ELF-1 (cell line): ENCODE data around the gene LMF1.

Source experiments
- DNase-seq: peaks from one replicate; pipeline ENCODE4 v3.0.0-alpha.2; 2016; ENCODE audit warnings: low read depth, low spot score

The LMF1 gene

GRCh38 chr16:814974-815373, 155.8 kb downstream of the LMF1 start:
- DNase-seq = no peak

GRCh38 chr16:813916-814412, 156.8 kb downstream of the LMF1 start:
- DNase-seq = no peak

- peak; percentile 74 for DNase-seq
Measured at GRCh38 chr16:813204-813915, 157.4 kb downstream of the LMF1 start.

- no peak for DNase-seq
Measured at GRCh38 chr16:808085-808386, 162.7 kb downstream of the LMF1 start.

- peak; percentile 97 for DNase-seq
Measured at GRCh38 chr16:807347-808084, 163.3 kb downstream of the LMF1 start.

GRCh38 chr16:805474-805873, 165.3 kb downstream of the LMF1 start:
- DNase-seq = no peak

GRCh38 chr16:804193-805048, 166.4 kb downstream of the LMF1 start:
- DNase-seq = peak; percentile 77

- DNase-seq = no peak
Measured at GRCh38 chr16:803754-804080, 167.1 kb downstream of the LMF1 start.
